CD4-positive, alpha-beta T cell treated with Interleukin-1 beta for 1 hour (primary cell): Measurements from ENCODE around the gene NCKAP5.
"Not testable (repeated sequence)": the region's sequence is repeated elsewhere in the genome, so short reads cannot be mapped to it uniquely, and the experiment has no call there.

ENCODE experiments used
- DNase-seq, 2 donors: peaks; one replicate each; pipeline ENCODE4 v3.0.0-alpha.2; 2020 to 2022

The NCKAP5 gene

GRCh38 chr2:133255360-133255759, 312.9 kb downstream of the NCKAP5 start:
- no peak for DNase-seq

DNA sequence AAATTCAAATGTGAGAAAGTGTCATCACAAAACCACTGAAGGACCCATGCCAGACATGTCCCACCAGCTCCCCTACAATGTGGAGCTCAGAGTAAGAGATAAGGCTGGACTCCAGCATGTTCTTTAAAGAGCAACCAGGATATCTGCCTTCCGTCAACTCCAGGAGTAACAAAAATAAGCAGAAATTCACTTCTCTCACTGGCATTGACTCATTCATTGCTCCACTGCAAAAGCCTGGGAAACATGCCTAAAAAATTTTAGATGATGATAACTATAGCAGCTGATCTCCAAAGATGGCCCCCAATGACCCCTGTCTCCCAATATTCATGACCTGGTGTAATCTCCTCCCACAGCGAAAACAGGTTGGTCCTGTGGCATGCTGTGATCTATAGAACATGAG, 314.5 kb downstream of the NCKAP5 start:
- no peak for DNase-seq

DNA sequence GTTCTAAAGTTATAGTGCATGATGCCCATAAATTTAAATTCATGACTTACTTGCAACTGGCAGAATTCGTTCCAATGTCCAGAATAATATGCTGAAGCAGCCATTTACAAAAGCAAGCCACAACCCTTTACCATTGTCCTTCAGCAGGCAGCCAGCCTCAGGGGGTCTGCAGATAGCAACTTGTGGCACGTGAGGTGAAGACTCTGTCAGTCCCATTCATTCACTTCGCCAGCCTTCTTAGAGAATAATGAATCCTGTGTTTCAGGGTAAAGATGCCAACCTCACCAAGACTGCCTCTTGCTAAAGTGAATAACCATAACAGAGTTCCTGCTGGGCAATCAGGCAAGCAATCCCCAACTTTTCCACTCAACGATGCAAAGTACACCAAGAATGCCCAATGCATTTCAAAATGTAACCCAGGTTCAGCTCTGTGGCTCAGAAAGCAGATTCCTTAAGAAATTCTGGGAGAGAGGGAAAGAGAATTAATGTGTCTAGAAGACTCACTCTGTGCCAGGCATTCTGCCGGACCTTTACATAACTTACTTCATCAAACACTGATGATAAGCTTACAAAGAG, 315.4 kb downstream of the NCKAP5 start:
- no peak for DNase-seq

DNA sequence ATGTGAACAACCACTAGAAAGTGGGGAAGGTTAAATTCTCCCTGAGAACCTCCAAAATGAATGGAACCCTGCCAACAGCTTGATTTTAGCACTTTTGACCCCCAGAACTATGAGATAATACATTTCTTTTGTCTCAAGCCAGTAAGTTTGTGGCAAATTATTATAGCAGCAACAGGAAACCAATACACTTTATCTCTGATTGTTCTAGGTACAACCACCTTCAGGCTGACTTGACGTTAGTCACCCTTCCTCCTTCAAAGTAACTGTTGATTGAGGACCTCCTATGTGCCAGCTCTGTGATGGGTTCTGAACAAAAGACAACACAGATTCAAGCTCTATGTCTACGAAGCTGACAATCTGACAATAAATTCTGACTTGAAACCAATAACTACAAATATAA, 318.9 kb downstream of the NCKAP5 start:
- DNase-seq: no peak

DNA sequence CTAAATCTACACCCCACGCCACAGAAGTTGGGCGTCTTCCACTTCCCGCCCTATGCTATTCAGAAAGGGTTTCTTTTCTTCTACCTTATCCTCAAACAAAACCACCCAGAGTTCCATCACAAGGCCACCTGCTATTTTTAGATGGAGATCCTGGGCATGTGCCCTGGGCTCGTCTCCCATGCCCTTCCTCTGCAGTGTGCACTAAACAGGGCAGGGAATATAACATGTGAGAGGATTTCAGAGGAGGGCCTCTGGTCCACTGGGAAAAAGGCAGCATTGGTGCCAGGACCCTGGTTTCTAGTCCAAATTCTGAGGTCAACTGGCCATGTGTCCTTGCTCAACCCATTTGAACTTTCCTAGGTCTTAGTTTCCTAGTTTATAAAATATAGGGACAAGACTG, 320.0 kb downstream of the NCKAP5 start:
- DNase-seq: no peak

GRCh38 chr2:133247631-133248030, 320.6 kb downstream of the NCKAP5 start:
- DNase-seq: no peak

GRCh38 chr2:133241224-133241571, 327.1 kb downstream of the NCKAP5 start:
- no peak for DNase-seq

GRCh38 chr2:133240491-133241223, 327.6 kb downstream of the NCKAP5 start:
- DNase-seq: no peak

DNA sequence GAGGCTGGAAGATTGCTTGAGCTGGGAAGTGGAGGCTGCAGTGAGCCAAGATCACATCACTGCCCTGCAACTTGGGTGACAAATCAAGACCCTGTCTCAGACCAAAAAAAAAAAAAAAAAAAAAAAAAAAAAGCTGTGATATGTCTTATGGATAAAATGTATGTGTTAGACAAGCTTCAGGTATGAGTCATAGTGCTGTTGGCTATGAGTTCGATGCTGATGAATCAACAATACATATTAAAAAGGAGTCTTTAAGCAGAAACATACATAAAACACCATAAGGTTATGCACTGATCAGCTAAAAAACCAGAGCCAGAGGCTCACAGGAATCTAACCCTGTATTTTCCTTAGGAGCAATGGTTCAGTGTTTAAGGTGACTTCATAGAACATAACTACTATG, 332.3 kb downstream of the NCKAP5 start:
- DNase-seq: no peak

- no peak for DNase-seq
Observed at GRCh38 chr2:133232556-133232955, 335.7 kb downstream of the NCKAP5 start.

DNA sequence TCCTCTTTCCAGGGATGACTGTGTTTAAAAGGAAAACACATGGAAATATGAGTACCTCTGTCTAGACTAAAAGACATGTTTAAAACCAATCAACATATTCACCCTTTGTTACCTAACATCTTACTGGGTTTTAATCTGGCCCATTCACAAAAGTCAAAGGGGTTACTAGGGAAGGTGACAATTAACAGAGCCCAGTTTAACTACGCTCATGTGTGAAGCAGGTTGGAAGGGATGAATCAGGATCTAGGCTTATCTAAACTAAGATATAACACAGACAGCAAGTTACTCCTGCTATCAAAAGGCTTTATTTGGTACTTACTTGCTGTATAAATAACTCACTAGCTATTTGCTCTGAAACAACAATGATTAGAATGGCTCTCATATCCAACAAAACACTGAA, 337.0 kb downstream of the NCKAP5 start:
- no peak for DNase-seq

DNA sequence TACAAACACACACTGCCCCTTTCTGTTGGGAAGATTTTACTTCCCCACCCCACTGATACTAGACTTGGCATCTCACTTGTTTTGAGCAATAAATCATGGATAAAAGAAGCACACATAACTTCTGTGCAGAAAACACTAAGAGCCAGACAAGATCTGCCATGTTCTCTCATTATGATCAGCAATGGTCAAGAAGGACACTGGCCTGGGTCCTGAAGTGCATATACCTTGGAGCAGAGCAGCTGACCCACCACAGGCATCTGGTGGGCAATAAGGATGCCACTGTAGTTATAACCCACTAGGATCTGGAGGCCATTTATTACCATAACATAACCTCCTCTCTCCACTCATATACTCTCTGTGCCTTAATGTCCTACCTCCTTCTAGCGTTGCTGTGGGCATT, 338.3 kb downstream of the NCKAP5 start:
- DNase-seq: no peak

- no peak for DNase-seq
Observed at GRCh38 chr2:133223226-133223625, 345.0 kb downstream of the NCKAP5 start.

- no peak for DNase-seq
Observed at GRCh38 chr2:133221398-133221797, 346.9 kb downstream of the NCKAP5 start.

GRCh38 chr2:133218204-133218603, 350.1 kb downstream of the NCKAP5 start:
- DNase-seq: no peak

DNA sequence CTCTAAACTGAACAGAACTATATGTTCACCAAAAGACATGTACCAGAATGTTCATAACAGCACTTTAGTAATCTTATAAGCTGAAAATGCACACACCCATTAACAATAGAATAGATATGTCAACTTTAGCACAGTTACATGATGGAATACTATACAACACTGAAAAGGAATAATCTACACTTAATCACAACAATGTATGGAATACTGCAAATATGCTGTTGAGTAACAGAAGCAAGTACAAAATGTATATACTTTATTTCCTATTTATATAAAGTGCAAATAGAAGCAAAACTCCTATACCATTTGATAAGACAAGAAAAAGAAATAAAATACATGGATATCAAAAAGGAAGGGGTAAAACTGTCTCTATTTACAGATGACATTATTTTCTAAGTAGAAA, 352.8 kb downstream of the NCKAP5 start:
- no peak for DNase-seq

GRCh38 chr2:133213651-133214050, 354.6 kb downstream of the NCKAP5 start:
- DNase-seq: no peak

- DNase-seq: no peak
Observed at GRCh38 chr2:133209325-133209724, 358.9 kb downstream of the NCKAP5 start.

- not testable (repeated sequence) for DNase-seq
Observed at GRCh38 chr2:133206666-133207065, 361.6 kb downstream of the NCKAP5 start.

DNA sequence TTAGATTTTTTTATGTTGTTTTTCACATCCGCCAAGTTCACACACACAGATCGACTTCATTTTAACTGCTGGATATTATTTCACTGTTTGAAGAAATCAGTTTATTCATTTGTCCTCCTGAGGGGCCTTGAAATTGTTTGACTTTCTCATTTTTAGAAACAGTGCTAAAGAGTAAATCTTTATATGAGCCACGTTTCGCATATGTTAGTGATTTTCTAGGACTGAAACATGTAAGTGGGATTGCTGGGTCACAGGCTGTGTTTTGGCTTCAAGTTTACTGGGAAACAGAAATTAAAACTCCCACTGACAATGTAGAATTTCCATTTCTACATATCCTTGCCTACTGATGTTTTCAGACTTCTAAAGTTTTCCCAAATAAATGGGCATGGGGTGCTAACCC, 363.8 kb downstream of the NCKAP5 start:
- DNase-seq: no peak

- DNase-seq: no peak
Observed at GRCh38 chr2:133200684-133201421, 367.4 kb downstream of the NCKAP5 start.

GRCh38 chr2:133198678-133199077, 369.6 kb downstream of the NCKAP5 start:
- DNase-seq: no peak

DNA sequence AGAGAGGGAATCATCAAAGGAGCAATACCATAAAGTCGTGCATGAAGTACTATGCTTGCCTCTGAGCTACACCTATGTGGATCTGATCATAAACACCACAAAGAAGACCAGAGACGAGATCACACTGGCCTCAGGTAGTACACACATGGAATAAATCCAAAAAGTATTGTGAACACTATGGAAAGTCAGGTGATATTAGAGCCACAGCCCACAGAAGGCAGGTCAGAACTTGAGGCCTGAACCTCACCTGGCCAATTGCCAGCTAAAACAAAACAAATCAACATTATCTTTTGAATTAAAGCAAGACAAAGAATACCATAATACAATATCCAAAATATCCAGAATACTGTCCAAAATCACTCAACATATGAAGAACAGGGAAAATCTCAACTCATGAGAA, 371.1 kb downstream of the NCKAP5 start:
- no peak for DNase-seq

DNA sequence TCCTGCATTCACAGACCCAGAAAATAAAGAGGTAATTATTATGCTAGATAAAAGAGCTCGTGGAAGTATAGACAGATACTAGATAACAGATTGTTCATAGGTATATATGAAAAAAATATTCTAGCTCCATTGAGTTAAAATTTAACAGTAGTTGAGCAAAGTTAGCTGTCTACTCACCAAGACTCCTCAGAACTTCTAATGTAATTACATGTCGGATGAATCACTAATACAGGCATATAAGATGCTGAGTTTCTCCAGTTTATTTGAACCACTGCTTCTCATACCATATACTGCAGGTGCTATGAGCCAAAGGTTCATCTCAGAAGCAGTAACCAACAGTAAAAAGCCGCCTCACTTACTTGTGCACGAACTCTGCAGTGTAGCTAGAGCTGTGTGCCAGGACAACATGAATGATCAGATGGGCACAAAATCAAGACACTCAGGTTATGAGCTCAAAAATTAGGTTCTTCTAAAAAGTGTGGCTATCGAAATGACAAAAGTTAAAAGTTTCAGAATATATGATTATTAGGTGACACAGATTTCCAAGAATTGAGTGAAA, 373.4 kb downstream of the NCKAP5 start:
- DNase-seq: no peak
